HG03108 (cell line): ENCODE measurements around the gene MRPL23.
"Not testable (repeated sequence)": the region's sequence is repeated elsewhere in the genome, so short reads cannot be mapped to it uniquely, and the experiment has no call there.

ENCODE experiments used
- ATAC-seq: cut with Tn5 transposase; IDR thresholded peaks from one replicate; pipeline ENCODE4 v1.9.1; 2021; ENCODE audit warnings: moderate library complexity; ENCODE audit not compliant: unreplicated experiment

Gene MRPL23

DNA sequence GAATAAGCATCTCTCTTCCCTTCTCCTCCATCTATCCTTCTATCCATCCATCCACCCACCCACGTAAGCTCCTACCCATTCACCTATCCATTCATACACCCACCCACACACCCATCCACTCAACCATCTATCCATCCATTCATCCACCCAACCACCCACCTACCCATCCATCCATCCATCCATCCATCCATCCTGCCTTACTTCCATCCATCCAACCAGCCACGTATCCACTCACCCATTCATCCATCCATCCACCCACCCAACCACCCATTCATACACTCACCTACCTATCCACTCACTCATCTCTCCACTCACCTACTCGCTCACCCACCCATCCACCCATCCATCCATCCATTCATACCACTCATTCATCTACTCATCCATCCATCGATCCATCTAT, 14.5 kb upstream of the MRPL23 start:
- ATAC-seq, result no peak

DNA sequence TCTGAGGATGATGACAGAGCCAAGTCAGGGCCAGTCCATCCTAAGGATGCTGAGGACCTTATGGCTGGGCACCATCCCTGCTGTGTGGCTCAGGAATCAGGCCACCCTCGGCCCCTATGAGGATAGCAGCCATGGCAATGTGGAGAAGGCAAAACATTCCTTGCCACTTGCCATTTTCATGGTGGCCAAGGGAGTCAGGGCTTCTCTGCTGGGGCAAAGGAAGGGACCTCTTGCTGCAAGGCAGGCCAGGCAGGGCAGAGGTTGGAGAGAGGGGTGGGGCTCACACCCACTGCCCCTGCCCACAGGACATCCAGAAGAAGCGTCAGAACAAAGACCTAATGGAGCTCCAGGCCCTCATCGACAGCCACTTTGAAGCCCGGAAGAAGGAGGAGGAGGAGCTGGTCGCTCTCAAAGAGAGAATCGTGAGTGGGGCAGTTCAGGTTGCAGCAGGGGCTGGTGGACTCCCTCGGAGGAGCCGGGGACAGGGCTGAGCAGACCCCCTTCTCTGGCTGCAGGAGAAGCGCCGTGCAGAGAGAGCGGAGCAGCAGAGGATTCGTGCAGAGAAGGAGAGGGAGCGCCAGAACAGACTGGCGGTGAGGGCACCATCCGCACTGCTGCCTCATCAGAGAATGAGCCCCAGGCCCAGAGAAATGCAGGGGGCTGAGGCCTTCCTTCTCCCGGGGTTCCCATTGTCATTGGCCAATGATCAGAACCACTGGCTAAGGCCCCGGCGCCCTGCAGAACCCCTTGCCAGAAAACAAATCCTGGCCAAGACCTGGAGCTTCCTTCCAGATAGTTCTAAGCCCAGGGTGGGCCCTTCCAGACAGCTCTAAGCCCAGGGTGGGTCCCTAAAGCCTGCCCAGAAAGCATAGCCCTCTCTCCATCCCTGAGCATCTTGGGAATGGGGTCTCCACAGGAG, 13.5 kb upstream of the MRPL23 start:
- ATAC-seq, result no peak

DNA sequence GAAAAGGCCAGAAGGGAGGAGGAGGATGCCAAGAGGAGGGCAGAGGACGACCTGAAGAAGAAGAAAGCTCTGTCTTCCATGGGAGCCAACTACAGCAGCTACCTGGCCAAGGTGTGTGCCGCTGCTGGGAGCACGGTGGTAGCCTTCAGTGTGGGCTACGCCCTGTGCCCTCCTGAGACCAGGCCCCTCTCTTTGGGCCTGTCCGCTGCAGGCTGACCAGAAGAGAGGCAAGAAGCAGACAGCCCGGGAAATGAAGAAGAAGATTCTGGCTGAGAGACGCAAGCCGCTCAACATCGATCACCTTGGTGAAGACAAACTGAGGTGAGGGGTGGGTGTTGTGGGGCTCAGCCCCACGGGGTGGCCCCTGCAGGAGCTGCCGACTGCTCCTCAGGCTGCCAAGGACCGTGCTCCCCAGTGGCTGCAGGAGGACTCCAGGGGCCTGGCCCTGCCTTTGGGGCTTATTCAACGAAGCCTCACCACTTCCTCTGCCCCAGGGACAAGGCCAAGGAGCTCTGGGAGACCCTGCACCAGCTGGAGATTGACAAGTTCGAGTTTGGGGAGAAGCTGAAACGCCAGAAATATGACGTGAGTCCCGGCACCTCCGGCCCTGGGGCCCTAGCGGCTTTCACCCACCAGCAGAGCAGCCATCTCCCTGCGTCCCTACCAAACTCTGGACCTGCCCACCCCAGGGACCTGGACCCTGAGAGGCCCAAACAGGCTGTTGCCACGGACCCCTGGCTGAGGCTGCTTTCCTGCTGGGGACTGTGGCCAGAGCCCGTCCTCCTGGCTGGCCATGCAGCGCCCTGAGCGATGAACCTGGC, 12.6 kb upstream of the MRPL23 start:
- ATAC-seq, result no peak

DNA sequence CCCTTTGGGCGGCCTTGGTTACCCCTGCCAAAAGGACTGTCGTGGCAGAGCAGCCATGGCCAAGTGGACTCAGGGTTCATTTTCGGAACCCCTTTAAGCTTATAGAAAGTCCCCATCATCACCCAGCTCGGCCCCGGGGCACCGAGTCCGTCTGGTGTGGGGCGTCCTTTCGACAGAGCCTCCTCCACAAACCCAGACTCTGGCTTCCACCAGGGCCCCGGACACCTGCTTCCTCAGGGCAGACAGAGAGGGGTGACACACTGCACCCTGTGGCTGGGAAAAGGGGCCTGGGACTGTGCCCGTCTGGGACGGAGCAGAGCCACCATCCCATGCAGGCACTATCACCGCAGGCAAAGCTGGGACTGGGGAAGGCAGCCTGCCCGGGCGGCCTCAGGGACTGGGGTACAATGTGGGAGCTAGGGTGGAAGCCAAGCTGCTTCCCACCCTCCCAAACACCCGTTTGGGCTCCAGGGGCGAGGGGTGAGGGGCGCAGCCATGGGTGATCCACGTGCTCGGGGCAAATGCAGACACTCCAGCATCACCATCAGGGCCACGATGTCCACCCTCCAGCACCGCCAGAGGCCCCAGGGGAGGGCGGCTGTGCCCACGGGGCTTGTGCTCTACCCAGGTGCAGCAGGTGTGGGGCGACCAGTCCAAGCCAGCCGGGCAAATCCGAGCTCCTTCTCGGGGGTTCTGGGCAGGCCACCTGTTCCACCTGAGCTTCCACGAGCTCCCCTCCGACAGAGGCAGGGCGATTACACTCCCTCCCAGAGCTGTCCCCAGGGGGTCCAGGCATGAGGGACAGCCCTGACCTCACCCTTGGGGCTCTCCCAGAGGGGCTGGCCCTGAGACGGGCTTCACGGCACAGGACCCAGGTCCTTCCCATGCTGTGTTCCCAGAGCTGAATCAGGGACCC, 11.7 kb upstream of the MRPL23 start:
- no peak for ATAC-seq

DNA sequence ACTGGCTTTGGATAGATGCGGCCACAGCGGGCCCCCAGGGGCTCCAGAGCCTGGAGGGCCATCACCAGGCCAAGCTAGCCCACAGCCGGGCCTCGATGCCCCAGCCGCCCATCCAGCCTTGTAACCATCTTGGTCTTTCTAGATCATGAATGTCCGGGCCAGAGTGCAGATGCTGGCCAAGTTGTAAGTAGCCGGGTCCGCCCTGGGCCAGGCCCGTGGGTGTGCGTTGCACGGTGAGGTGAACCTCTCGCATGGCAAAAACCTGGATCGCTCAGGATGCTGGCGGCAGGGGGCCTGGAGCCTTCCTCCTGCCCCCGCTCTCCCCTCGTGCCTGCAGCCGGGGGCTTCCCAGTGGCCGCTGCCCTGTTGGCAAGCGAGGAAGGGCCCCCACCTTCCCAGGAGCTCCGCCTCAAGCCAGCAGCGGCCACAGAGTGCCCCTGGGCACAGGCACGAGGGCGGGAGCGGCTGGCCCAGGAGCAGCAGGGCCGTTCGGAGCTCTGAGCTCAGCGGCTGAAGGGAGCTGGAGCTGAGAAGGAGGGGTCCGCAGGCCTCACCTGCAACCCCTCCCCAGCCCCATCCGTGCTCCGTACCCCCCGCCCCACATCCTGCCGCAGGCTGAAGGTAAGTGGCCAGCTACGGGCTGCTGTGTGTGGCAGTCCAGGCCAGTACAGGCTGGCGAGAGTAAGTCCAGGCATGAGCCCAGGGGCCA, 10.9 kb upstream of the MRPL23 start:
- no peak for ATAC-seq

DNA sequence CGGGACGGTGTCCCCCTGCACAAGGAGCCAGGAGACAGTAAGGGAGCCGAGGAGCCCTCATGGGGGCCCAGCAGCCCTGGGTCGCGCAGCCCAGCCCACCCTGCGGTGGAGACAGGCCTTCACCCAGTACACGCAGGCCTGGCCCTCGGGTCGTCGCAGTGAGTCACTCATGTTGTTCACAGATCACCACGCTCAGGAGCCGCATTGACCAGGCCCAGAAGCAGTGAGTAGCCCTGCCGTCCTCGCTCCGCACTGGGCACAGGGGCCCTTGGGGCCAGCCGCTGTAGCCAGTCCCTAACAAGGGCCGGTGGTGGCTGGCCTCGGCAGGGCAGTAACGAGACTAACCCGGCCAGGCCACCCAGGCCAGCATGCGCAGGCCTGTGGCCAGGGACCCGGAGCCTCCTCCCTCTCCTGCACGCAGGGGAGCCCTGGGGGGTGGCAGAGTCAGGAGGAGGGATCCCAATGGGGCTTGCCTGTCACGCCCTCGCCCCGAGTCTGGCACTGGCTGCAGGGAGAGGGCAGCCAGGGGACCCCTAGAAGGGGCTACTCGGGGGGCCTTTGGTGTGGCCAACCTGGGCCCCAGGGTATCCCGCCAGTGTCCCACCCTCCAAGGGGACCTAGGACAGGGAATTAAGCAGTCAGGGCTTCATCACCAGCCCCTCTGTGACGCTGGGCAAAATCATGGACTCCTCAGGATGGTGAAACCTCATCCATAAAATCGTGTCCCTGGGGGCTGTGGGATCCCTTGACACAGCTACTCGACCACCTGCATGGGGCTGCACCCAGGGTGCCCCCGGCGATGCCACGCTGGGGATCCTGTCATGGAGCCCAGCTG, 10.1 kb upstream of the MRPL23 start:
- ATAC-seq, result no peak

DNA sequence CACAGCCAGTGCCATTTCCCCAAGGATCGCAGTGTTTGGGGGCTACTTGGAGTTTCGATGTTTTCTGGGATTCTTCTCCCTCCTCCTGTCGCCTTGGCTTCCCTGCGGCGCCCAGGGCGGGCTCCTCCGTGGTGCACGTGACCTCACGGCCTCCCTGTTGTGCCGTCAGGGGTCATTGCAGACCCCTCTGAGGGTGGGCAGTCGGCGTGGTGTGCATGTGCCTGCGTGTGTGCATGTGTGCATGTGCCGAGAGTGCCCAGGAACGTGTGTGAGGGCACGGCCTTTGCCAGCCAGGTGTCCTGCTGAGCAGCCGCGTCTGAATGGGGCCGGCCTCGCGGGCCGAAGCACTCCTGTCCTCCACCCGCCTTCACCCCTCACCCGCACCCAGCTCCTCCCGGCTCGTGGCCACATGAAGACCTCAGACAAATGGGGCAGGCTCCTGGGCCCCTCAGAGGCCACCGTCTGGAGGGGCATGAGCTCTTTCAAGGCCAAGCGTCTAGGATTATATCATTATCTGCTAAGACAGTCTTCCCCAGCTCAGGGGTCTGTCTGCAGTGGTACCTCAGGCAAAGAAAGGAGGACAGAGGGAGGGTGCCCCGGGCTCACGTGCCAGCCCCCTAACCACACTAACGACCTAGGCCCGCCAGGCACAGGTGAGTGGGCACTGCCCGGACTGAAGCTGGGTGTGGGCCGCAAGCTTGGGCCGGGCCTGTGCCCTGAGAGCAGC, 9.4 kb upstream of the MRPL23 start:
- no peak for ATAC-seq

DNA sequence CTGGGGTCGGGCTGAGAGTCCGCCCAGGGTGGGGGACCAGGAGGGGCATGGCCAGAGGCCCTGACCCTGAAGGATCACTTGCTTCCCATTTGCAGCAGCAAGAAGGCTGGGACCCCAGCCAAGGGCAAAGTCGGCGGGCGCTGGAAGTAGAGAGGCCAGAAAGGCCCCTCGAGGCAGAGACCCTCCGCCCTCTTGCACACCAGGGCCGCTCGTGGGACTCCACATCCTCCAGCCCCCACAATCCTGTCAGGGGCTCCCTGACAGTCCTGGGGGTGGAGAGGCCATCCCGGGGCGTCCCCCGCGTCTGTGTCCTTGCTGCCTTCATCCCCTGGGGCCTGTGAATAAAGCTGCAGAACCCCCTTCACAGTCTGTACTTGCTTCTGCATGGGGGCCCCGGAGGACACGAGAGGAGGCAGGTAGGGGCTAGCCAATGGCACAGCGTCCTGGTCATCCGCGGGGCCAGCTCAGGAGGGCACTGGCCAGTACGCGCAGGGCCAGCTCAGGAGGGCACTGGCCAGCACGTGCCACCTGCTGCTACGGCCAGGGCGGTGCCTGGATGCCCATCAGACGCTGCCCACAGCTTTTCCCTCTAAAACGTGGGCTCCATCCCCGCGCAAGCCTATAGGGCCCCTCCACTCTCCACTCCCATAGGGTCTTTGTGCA, 8.7 kb upstream of the MRPL23 start:
- no peak for ATAC-seq

DNA sequence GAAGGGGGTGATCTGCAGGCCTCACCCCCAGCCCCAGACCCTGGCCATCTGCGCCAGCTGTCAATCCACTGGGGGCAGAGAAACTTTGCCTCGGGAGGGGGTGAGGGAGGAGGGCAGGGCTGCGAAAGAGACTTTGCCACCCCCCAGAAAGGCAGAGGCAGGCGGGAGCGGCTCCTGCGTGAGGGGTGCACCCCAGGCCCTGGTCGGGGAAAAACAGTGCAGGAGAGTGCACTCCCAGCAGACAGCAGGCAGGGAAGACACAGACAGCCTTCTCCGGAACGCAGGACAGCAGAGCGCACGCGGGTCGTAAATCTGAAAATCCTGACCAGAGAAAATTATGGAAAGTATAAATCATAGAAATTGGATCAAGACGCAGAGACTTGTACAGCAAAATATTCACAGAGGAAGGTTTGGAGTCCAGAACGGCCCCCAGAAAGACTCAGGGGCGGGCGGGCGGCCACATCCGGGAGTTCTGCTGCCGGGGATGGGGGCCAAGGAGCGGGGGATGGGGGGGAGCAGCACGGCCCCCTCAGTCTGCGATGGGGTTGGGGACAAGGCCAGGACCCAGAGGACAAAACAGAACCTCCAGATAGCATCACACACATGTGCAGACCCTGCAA, 8.0 kb upstream of the MRPL23 start:
- no peak for ATAC-seq

DNA sequence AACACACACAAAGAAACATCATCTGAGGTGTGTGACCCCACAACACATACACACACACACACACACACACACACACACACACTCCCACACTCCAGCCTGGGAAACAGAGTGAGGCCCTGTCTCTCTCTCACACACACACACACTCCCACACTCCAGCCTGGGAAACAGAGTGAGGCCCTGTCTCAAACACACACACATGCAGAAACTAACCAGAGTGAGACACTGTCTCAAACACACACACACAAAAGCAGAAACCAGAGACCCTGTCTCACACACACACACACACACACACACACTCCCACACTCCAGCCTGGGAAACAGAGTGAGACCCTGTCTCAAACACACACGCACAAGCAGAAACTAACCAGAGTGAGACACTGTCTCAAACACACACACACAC, 7.3 kb upstream of the MRPL23 start:
- ATAC-seq, result not testable (repeated sequence)

DNA sequence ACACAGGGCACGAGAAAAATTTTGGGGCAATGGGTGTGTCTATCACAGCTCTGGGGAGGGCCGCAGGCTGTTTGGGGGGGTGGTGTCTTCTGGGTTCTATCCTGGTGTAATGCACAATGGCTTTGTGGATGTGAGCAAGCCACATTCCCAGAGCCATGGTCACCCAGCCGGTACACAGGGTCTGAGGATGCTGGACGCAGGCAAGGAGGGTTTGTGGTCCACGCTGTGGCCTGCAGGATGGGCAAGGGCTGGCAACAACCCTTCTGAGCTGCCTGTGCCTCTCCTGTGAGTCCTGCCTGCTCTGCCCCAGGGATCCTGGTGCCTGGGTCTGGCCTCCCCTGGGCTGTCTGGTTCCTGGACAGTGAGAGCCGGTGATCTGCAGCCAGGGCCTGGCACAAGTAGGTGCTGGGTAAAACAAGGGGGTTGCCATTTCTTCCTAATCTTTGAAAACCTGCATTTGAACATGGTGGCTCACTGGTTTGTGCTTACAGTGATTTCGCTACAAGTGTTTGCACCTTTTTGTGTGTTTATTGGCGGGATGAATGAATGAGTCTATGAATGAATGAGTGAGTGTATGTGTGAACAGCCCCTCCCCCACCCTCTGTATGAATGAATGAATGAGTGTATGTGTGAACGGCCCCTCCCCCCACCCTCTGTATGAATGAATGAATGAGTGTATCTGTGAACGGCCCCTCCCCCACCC, 4.4 kb upstream of the MRPL23 start:
- ATAC-seq, result no peak

DNA sequence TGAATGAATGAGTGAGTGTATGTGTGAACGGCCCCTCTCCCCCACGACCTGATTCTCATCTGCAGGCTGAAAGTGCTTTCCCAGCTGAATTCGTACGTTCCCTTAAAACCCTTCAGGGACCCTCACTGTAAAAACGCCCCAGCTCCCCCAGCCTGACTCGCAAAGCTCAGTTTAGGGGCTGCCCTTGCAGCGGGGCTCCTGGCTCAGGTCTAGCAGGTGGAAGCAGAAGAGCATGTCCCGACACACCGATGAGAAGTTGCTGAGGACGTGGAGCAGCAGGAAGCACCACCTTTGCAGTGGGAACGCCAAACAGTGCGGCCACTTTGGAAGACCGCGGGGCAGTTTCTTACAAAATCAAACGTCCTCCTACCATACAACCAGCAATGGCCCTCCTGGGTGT, 3.6 kb upstream of the MRPL23 start:
- no peak for ATAC-seq

DNA sequence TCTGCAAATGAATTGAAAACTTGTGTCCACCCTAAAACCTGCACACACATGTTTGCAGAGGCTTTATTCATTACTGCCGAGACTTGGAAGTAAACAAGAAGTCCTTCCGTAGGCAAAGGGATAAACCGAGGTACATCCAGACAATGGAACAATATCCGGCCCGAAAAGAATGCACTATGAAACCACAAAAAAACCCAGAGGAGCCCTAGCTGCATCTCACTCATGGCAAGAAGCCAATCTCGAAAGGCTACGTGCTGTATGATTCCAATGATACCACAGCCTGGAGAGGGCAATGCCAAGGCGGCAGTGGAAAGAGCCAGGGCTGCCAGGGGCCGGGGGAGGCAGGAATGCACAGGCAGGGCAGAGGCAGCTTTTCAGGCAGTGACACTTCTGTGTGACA, 3.2 kb upstream of the MRPL23 start:
- ATAC-seq, result no peak

DNA sequence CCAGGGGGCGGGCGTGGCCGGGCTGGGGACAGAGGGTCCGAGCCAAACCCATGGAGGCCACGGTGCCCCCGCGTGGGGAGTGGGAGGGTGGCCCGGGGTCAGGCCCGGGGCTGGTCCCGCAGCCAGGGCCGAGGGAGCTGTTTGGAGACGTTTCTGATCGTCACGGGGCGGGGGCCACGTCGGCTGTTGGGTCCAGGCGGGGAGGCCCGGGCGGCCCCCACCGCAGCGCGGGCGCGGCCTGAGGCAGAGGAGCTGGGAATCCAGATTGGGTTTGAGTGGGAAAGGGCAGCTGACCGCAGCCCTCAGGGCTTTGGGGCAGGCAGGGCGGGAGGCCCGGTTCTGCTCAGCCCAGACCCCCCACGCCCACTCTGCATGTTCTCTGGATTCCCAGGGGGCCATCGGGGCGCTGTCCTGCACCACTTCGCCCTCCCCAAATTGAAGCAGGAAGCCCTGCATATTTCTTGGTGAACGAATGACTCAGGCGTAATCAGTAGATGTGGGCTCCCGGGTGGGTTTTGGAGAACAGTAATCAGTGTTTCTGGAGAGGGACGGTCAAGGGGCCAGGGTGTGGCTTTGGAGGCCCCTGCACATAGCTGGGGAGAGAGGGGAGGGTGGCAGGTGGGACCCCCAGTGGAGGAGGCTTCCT, 583 bp downstream of the MRPL23 start:
- no peak for ATAC-seq

DNA sequence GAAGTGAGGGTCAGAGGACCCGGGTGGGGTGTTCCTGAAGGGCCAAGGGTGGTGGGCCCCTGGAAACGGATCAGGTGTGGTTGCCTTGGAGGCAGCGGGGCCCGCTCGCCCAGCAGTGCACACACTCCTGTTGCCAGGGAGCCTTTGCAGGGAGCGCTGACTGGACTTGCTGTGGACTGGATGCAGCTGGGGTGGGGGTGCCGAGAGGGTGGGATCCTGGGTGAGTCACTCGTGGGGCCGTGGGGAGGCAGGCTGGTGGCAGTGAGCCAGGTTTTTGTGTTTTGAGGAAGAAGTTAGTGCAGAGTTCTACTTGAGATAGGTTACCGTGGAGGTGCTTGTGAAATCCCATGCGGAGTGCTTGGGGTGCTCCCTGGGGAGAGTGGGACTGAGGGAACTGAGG, 1.3 kb downstream of the MRPL23 start:
- no peak for ATAC-seq

DNA sequence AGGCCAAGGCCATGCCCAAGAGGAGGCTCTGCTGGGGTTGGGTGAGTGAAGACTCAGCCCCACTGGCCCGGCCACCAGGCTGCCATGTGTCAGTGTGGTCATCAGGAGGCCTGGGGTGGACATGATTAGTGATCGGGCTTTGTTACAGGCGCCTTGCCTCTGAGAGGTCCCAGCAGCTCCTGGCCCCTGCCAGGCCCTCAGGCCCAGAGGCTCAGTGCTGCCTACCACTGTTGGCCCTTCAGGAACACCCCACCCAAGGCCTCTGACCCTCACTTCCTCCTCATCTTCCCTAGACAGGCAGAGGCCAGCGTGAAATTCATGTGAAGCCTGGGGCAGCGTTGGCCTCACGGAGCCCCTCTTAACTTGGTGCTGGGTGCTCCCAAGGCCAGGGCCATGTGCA, 2.2 kb downstream of the MRPL23 start:
- no peak for ATAC-seq

DNA sequence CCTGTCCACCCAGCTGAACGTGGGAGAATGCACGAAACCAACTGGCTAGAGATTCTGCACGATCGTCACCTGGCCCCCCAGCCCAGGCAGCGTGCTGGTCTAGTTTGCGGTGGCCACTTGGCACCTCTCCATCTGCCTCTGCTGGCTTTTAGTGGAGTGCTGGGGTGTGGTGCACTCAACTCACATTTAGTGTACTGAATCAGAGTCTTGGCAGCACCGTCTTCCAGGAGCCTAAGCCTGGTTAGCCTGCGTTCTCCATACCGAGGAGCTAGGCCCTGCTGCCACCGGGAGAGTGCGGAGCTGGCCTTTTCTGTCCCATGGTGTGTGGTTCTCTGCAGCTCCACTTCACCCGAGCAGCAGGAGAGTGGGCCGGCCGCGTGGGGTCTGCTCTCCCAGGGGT, 2.8 kb downstream of the MRPL23 start:
- ATAC-seq, result no peak
